Lower leg skin (tissue), 3 donors: ENCODE results near the gene GIGYF1.

Experiments used
- CTCF ChIP-seq, 3 donors: fragments of 450-650 bp; IDR thresholded peaks; one replicate each; pipeline ENCODE4 v1.5.1; 2016; ENCODE audit warnings: antibody characterized with exemption in 3 of 3, mild to moderate bottlenecking in 3 of 3, moderate library complexity in 2 of 3
- POLR2A ChIP-seq, 2 donors: fragments of 450-650 bp; IDR thresholded peaks; one replicate each; pipeline ENCODE4 v1.6.1; 2016 to 2017; ENCODE audit warnings: antibody characterized with exemption in 2 of 2, mild to moderate bottlenecking in 1 of 2, moderate library complexity in 1 of 2

- TF ChIP-seq CTCF (IDR thresholded peaks at IDR 0.05) (no peak), POLR2A (IDR thresholded peaks at IDR 0.05) (no peak)
Measured at GRCh38 chr7:100673942-100674410, 20.1 kb downstream of the GIGYF1 start.
